ENCODE data around the gene CYP4F8.

Gene CYP4F8

DNA sequence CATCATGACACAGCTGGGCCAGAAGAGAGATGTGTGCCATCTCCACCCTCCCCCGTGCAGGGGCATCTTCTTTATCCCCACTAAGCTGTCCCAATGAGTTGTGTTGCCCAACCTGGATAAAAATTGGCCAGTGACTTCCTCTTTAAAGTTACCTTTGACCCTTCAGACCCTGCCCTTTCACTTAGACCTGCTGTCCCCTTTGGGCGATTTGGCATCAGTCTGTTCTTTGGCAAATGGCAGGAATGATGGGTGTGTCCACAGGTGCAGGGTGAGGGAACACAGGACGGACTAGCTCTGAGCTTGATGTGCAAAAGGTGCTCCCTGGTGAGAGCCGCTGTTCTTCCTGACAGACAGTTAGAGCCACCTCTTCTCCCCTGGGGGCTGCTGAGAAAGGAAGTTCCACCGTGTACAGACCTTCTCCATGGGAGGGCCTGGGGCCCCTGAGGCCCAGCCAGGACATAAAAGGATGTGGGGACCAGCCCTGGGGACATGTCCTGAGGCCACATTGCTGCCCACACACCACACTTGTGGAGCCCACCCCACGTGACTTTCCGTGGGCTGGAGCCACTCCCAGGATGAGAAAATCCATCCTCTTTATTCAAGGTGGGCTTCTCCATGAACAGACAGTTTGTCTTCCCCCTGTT, 1.7 kb downstream of the CYP4F8 start:
- H3K4me3 ChIP-seq: no peak overlapping the region
- DNase-seq (ENCODE audit: low spot score): no peak
- TF ChIP-seq, protein P1, sequence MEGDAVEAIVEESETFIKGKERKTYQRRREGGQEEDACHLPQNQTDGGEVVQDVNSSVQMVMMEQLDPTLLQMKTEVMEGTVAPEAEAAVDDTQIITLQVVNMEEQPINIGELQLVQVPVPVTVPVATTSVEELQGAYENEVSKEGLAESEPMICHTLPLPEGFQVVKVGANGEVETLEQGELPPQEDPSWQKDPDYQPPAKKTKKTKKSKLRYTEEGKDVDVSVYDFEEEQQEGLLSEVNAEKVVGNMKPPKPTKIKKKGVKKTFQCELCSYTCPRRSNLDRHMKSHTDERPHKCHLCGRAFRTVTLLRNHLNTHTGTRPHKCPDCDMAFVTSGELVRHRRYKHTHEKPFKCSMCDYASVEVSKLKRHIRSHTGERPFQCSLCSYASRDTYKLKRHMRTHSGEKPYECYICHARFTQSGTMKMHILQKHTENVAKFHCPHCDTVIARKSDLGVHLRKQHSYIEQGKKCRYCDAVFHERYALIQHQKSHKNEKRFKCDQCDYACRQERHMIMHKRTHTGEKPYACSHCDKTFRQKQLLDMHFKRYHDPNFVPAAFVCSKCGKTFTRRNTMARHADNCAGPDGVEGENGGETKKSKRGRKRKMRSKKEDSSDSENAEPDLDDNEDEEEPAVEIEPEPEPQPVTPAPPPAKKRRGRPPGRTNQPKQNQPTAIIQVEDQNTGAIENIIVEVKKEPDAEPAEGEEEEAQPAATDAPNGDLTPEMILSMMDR (IDR thresholded peaks at IDR 0.05): no peak
- no peak overlapping the region for H3K27ac ChIP-seq

DNA sequence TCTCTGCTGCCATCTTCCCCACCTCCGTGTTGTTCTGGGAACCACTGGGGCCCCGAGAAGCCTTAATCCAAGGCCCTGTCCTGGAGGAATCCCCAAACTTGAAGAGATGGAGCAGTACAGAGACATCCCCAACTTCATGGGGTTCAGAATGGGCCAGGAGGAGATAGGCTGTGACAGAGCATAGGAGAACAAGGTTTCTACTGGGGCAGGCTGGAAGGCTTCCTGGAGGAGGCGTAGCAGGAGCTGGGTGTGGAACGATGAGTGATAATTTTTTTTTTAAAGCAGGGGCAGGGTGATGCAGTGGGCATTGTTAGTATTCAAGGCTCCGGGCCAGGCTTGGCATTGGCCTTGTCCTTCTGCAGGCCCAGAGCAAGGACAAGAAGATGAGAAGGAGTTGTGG, 3.3 kb downstream of the CYP4F8 start:
- DNase-seq (ENCODE audit: low spot score): no peak
- no peak overlapping the region for H3K27ac ChIP-seq
- H3K4me3 ChIP-seq: no peak overlapping the region
- TF ChIP-seq, protein P1 (IDR thresholded peaks at IDR 0.05): no peak

DNA sequence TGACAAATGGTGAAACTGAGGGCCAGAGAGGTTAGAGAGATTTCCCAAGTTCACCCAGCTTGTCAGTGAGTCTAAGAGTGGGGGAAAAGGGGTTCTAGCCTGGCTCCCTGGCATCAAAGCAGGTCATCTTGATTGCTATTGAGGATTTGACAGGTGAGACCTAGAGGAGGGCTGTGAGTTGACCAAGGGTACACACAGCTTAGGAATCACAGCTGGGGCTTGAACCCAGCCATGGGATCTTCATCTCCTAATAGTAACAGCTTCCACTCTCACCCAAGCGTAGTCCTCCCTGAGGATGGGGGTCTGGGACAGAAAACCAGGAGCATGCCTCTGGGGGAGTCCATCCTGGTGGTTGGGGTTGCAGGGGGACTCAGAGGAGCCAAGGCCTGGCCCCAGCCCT, 6.8 kb downstream of the CYP4F8 start:
- TF ChIP-seq, protein P1 (IDR thresholded peaks at IDR 0.05): no peak
- Histone ChIP-seq H3K4me3 (no peak overlapping the region), H3K27ac (no peak overlapping the region)
- no peak for DNase-seq (ENCODE audit: low spot score)

DNA sequence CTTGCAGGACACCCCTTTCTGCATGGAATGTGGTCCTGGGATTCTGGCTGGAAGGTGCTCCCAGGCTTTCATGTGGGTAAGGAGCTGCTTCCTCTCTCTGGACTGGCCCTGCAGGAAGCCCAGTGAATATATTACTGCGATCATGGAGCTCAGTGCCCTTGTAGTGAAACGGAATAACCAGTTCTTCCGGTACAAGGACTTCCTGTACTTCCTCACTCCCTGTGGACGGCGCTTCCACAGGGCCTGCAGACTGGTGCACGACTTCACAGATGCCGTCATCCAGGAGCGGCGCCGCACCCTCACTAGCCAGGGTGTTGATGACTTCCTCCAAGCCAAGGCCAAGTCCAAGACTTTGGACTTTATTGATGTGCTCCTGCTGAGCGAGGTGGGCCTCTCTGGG, 8.0 kb downstream of the CYP4F8 start:
- TF ChIP-seq, protein P1 (IDR thresholded peaks at IDR 0.05): no peak
- DNase-seq (ENCODE audit: low spot score): no peak
- Histone ChIP-seq H3K27ac (no peak overlapping the region), H3K4me3 (no peak overlapping the region)

DNA sequence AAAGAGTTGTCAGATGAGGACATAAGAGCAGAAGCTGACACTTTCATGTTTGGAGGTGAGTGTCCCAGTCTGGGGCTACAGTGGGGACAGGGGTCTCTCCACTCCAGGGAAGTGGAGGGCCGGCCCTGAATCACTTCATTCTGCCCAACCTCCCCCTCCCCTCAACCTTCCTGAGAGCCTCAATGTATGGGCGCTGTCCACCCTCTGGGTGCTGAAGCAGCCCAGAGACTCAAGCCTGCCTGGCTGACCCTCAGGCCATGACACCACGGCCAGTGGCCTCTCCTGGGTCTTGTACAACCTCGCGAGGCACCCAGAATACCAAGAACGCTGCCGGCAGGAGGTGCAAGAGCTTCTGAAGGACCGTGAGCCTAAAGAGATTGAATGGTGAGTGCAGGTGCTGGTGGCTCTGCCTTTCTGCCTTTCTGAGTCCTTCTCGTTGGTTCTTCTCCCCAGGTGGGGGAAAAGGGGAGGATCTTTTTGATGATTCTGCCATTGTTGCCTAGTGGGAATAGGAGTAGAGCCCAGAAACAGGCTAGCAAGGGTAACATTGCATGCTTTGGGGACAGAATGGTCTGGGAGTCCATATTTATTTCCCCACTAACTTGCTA, 8.8 kb downstream of the CYP4F8 start:
- TF ChIP-seq, protein P1 (IDR thresholded peaks at IDR 0.05): no peak
- no peak overlapping the region for H3K27ac ChIP-seq
- no peak for DNase-seq (ENCODE audit: low spot score)
- H3K4me3 ChIP-seq: no peak overlapping the region

DNA sequence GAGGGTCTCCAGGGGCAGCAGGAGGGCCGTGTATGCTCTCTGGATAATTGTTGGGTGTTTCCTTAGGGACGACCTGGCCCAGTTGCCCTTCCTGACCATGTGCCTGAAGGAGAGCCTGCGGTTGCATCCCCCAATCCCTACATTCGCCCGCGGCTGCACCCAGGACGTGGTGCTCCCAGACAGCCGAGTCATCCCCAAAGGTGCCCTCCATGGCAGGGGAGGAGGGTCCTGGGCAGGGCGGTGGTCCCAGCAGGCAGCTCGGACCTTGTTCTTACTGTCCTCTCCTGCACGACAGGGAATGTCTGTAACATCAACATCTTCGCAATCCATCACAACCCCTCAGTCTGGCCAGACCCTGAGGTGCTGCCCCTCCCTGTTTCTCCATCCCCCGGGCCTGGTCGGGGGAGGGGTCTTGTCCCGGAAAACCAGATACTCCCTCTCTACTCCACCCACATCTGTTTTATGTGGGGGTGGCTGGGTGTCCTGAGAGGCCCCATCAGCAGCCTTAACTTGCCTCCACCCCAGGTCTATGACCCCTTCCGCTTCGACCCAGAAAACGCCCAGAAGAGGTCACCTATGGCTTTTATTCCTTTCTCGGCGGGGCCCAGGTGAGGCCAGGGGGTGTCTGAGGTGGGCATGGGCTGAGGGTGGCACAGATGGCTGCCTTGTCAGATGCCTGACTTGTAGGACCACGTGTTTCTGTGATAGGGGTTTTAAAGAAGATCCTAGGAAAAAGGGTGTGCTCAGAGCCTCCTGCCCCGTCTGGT, 13.4 kb downstream of the CYP4F8 start:
- Histone ChIP-seq H3K4me3 (no peak overlapping the region), H3K27ac (no peak overlapping the region)
- DNase-seq (ENCODE audit: low spot score): peak; percentile 57
- TF ChIP-seq, protein P1 (IDR thresholded peaks at IDR 0.05): no peak
